H1 (cell line): Measurements from ENCODE around the gene DPP8. TPM values are rescaled to one million over a fixed set of nuclear protein-coding genes. Genes with fewer than 3 reads are reported as not detected.

Source experiments
- GTF2F1 ChIP-seq: IDR thresholded peaks from 2 replicates; pipeline ENCODE4 v1.6.1; 2012; ENCODE audit warnings: low read depth, low read length, improper control_type of control experiment, borderline replicate concordance
- JUN ChIP-seq: IDR thresholded peaks from 2 replicates; pipeline ENCODE4 v1.6.1; 2011; ENCODE audit warnings: low read depth, mild to moderate bottlenecking, improper control_type of control experiment, low read length
- KDM1A ChIP-seq: fragments of 200-600, 300-600 bp; sonication (generic); IDR thresholded peaks from 2 replicates; pipeline ENCODE4 v1.7.1; 2016; ENCODE audit warnings: mild to moderate bottlenecking, low read length, borderline replicate concordance
- NANOG ChIP-seq: IDR thresholded peaks from 2 replicates; pipeline ENCODE4 v1.6.1; 2011; ENCODE audit warnings: low read length, low read depth, mild to moderate bottlenecking, inconsistent platforms; ENCODE audit not compliant: insufficient read depth, poor library complexity, severe bottlenecking
- SIN3A ChIP-seq, 2 experiments: IDR thresholded peaks in 1 of 2; conservative IDR thresholded peaks in 1 of 2; 2 replicates each; pipeline ENCODE4 v1.6.1; 2011 to 2012; ENCODE audit warnings: low read length in 2 of 2, improper control_type of control experiment in 1 of 2, low read depth in 1 of 2, mild to moderate bottlenecking in 1 of 2
- TAF7 ChIP-seq: optimal IDR thresholded peaks from 2 replicates; pipeline ENCODE3; 2011; ENCODE audit warnings: low read depth, mild to moderate bottlenecking, inconsistent platforms, low read length, moderate library complexity, borderline replicate concordance
- polyA plus RNA-seq, 7 experiments: library from polyadenylated mRNA; depleted of rRNA in 3 of 7; stranded (reverse) in 5 of 7; unstranded in 2 of 7; fragments of >200 nt in 5 of 7; fragments of 200-250 nt in 2 of 7; gene quantifications; 1 replicate in 5 of 7; 2 replicates in 1 of 7; 4 replicates in 1 of 7; pipeline versions ENCODE4 v1.2.1 to v1.2.3, GENCODE V29; 2011 to 2013; ENCODE audit warnings: missing spikeins in 2 of 7, mixed read lengths in 2 of 7
- total RNA-seq: library from RNA; stranded (reverse); fragmentation: NEBNext Ultra II Directional; extraction: Animal tissue kit (Norgen Biotek cat#: 25700); gene quantifications from 2 replicates; pipeline ENCODE4 v1.2.1, GENCODE V29; 2021

The DPP8 gene
- total and polyA plus RNA-seq, 2 of the 8 experiments (the other 6 are each of a cell fraction or from before 2014, with no cell fraction given), result 9.9 to 26.0 TPM

DNA sequence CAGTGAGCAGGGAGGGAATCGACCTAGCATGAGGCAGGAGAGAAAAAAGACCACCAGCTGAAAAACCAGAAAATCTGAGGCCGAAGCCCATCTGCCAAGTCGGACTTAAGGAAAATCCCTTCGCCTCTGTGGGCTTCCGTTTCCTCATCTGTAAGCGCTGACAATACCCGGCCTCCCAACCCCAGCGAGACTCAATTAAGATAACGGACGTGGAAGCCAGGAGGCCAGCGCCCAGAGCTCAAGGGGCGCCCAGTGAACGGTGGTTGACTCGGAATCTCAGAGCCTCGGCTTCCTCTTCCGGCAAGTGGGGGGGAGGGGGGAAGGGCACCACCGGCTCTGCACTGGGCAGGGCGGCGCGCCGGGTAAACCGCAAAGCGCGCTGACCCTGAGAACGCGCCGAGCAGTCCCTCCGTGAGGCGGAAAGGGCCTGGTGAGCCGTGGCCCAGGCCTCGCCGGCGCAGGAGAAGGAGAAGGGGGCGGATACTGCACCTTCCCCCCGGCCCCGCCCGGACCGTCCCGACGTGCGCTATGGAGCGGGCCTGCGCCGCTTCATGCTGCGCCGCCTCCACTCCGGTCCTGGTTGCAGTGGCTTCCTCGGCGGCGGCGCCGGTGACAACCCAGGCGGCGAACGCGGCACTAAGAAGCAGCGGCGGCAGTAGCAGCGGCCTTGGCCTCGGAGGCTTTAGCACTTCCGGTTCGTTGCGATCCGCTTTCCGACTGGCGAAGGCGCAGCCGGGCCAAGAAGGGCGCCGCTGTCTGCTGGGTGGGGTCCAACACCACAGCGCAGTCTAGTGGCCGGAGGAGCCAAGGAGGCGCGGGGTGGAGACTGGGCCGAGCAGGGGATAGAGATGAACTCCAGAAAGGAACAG, at the start of gene DPP8 (continued):
- TF ChIP-seq GTF2F1 (peak; percentile 60; the same call in 1 of the 2 replicates), JUN (no peak), TAF7 (peak; percentile 92), KDM1A (peak; percentile 31; the same call in 1 of the 2 replicates), NANOG (peak; percentile 50), SIN3A (conservative IDR thresholded peaks at IDR 0.05 in 1 of 2, IDR thresholded peaks at IDR 0.05 in 1 of 2; ENCODE audit: low read depth in 1 of 2, low read length in 2 of 2) (peak; percentile 56 to 92; a peak in 1 of 4 replicates)
